ENCODE measurements around the gene CNOT4. TPM values are rescaled to one million over a fixed set of nuclear protein-coding genes. Genes with fewer than 3 reads are reported as not detected.

The CNOT4 gene
- total and polyA plus RNA-seq, 2 of the 13 experiments (the other 11 are each of a cell fraction or from before 2014, with no cell fraction given), result 7.4 to 8.4 TPM

- Histone ChIP-seq H3K4me2 (ENCODE audit: low read depth, low read length) (no peak overlapping the region), H3K4me1 (ENCODE audit: insufficient read depth, low read length) (peaks cover 31% of the 10 kb centered on the region), H4K20me1 (ENCODE audit: insufficient read depth, low read length) (no peaks in the 10 kb centered on the region), H3K79me2 (ENCODE audit: insufficient read depth, low read length) (no peaks in the 10 kb centered on the region), H3K9me3 (ENCODE audit: low read length) (no peaks in the 10 kb centered on the region), H3K27ac (ENCODE audit: extremely low read length, insufficient read depth, low read length) (no peak overlapping the region), H2AFZ (ENCODE audit: low read length) (no peak overlapping the region), H3K9ac (ENCODE audit: insufficient read depth, low read depth, low read length) (no peak overlapping the region), H3K27me3 (ENCODE audit: control insufficient read depth in 1 of 2, insufficient read depth in 2 of 2, low read length in 2 of 2) (no peaks in the 10 kb centered on the region), H3K4me3 (replicated peaks in 1 of 3; ENCODE audit: insufficient read depth in 1 of 3, low read depth in 2 of 3, low read length in 3 of 3) (no peak overlapping the region), H3K36me3 (replicated peaks in 1 of 2; ENCODE audit: control insufficient read depth in 1 of 2, insufficient read depth in 2 of 2, low read length in 2 of 2) (no peaks in the 10 kb centered on the region)
- no peak for ATAC-seq
- in situ Hi-C loops (cut with HindIII; ENCODE audit: extremely low pct_ligation_motif_present, low pct_unique_long_range_greater_than_20kb), result no loop called here
- no peak for FAIRE-seq
- TF ChIP-seq NKX3-1 (CRISPR knock-in tag; IDR thresholded peaks at IDR 0.05) (no peak), CENPT (CRISPR knock-in tag; IDR thresholded peaks at IDR 0.05; ENCODE audit: low read depth) (no peak), ZNF260 (CRISPR knock-in tag; IDR thresholded peaks at IDR 0.05; ENCODE audit: borderline replicate concordance, low read depth) (no peak), AHDC1 (CRISPR knock-in tag; IDR thresholded peaks at IDR 0.05; ENCODE audit: borderline replicate concordance) (no peak), ZNF513 (CRISPR knock-in tag; conservative IDR thresholded peaks at IDR 0.05) (no peak), RXRA (CRISPR knock-in tag; IDR thresholded peaks at IDR 0.05) (no peak), MZF1 (CRISPR knock-in tag; IDR thresholded peaks at IDR 0.05; ENCODE audit: borderline replicate concordance) (no peak), SRF (IDR thresholded peaks at IDR 0.05; ENCODE audit: low read depth, low read length) (no peak), ETS1 (CRISPR knock-in tag; IDR thresholded peaks at IDR 0.05) (no peak), ZNF619 (CRISPR knock-in tag; IDR thresholded peaks at IDR 0.05) (no peak)
- TF ChIP-seq, protein P1, sequence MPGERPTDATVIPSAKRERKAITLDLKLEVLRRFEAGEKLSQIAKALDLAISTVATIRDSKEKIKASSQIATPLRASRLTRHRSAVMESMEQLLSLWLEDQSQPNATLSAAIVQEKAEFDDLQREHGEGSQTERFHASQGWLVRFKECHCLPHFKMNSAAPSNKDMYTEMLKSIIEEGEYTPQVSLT (CRISPR knock-in tag; IDR thresholded peaks at IDR 0.05; ENCODE audit: borderline replicate concordance, low read depth), result no peak
- TF ChIP-seq, protein P2, sequence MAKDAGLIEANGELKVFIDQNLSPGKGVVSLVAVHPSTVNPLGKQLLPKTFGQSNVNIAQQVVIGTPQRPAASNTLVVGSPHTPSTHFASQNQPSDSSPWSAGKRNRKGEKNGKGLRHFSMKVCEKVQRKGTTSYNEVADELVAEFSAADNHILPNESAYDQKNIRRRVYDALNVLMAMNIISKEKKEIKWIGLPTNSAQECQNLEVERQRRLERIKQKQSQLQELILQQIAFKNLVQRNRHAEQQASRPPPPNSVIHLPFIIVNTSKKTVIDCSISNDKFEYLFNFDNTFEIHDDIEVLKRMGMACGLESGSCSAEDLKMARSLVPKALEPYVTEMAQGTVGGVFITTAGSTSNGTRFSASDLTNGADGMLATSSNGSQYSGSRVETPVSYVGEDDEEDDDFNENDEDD (CRISPR knock-in tag; IDR thresholded peaks at IDR 0.05; ENCODE audit: borderline replicate concordance), result no peak
- intact Hi-C loops (cut with micrococcal nuclease; ENCODE audit: unreplicated experiment), result no loop called here
- ChIA-PET CTCF (ENCODE audit: low intra/inter-chr PET ratio, low total read pairs) (no interaction called here), POLR2A (no interaction called here)
- WGBS (ENCODE audit: low lambda C conversion rate), result 42% methylated on average over 3 of the region's 3 CpGs
- DNase-seq (ENCODE audit: low spot score), result no peak
- BruUV-seq (replicated peaks), result no TSS peak
Measured at GRCh38 chr7:135517060-135517459, 7.2 kb upstream of the CNOT4 start.

Data from HepG2 (cell line).